Duodenal mucosa (tissue), 2 donors: ENCODE measurements around the gene PURA.

Source experiments
- H3K27ac ChIP-seq: one replicate; pipeline ENCODE4 v1.7.0; 2013; ENCODE audit warnings: low read depth, low read length
- H3K27me3 ChIP-seq, 2 donors: one replicate each; pipeline ENCODE4 v1.7.0; 2013; ENCODE audit warnings: low read length in 2 of 2, control low read depth in 1 of 2; ENCODE audit not compliant: insufficient read depth in 2 of 2, control insufficient read depth in 1 of 2
- H3K36me3 ChIP-seq, 2 donors: one replicate each; pipeline ENCODE4 v1.7.0; 2013; ENCODE audit warnings: low read length in 2 of 2, control low read depth in 1 of 2; ENCODE audit not compliant: insufficient read depth in 2 of 2, control insufficient read depth in 1 of 2
- H3K4me1 ChIP-seq, 2 donors: one replicate each; pipeline ENCODE4 v1.7.0; 2013; ENCODE audit warnings: low read length in 2 of 2, control low read depth in 1 of 2; ENCODE audit not compliant: insufficient read depth in 2 of 2, control insufficient read depth in 1 of 2
- H3K4me3 ChIP-seq, 2 donors: one replicate each; pipeline ENCODE4 v1.7.0; 2013; ENCODE audit warnings: low read length in 2 of 2, low read depth in 1 of 2
- H3K9ac ChIP-seq, 2 donors: one replicate each; pipeline ENCODE4 v1.7.0; 2013; ENCODE audit warnings: low read length in 2 of 2, low read depth in 1 of 2
- H3K9me3 ChIP-seq, 2 donors: one replicate each; pipeline ENCODE4 v1.7.0; 2013; ENCODE audit warnings: low read length in 2 of 2, control low read depth in 1 of 2; ENCODE audit not compliant: control insufficient read depth in 1 of 2

Gene PURA

DNA sequence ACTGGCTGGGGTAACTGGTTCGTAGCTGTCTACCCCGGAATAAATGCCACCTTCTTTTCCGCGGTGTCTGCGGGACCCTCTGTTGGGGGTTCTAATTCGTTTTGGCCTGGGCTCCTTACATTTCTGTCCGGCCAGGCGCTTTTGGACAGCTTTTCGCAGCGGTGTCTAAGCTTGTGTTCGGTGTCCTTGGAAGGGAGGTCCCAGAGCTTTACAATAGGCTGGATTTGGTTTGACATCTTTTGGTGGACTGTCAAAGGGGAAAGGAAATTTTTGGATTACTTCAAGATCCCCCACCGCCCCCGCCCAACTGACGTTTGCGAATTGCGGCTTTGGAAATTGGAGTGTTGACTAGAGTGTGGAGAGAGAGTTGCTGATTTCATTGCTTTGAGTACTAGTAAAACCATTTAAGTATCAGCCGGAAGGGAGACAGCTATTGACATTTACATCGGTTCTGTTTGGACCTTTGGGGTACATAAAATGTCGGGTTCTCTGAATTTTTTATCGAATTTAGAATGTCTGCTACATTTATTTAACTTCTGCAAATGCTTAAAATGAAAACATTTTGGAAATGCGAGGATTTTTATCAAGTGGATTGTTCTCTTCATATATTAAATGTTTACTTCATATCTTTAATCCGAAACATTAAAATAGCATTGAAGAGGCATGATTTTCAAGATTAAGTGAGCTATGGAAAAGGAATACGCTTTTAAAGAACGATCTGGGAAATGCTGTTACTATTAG lies 4.7 kb upstream of the PURA start:
- no peaks in the 10 kb centered on the region for H3K9me3 ChIP-seq
- H3K4me1 ChIP-seq: peaks cover 31 to 38% of the 10 kb centered on the region in 2 donors
- peak overlapping the region; percentile 84 to 97 for H3K9ac ChIP-seq
- peaks cover 0 to 10% of the 10 kb centered on the region in 2 donors for H3K27me3 ChIP-seq
- H3K36me3 ChIP-seq: no peaks in the 10 kb centered on the region
- peak overlapping the region; percentile 89 to 97 for H3K4me3 ChIP-seq
- no peak overlapping the region for H3K27ac ChIP-seq

DNA sequence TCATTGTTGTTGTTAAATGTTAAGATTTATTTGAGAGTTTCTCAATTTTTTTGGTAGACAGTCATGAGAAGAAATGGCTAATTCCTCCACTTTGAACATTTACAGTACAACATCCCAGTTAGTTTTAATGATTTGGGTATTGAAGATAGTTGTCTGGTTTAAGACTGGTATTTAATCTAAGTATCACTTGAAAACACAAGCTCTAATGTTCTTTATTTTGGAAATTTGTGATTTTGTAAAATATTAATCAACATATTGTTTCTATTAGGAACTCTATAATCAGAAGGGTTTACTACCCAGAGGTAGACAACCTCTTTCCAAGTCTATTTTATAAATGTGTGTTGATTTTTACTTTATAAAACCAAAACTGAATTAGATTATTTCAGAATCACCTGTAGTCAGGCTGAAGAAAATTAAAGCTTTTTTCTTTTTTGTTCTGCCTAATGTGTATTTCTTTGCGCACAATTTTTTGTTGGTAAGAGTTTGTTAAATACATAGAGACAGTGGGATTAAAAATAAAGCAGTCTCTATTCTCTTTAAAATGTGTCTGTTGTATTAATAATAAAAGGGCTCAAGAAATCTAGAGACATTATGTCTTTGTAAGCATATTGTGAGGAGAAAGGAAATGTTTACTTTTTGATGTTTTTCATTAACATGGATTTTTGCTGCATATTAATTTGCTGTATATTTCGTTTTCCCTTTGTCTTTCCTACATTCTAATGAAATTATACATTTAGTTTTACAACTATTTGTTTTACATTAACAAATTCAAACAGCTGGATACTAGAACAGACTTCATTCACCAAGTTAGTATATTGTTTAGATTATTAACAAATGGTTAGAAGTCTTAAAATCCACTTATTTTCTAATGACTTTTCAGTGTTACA lies 3.9 kb upstream of the PURA start:
- no peaks in the 10 kb centered on the region for H3K36me3 ChIP-seq

DNA sequence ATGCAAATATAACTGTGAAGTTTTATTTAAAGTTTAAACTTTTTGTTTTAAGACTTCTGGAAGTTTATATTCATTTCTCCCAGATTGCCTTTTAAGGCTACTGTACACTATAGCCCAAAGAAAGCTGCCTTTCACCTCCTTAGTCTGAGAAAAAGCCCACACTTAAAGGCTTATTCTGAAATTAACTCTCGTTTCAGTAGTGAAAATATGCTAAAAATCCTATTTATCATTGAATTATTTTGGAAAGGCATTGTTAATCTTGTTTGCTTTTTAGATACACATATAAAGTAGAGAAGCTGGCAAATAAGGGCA lies 3.3 kb upstream of the PURA start:
- peaks cover 35 to 47% of the 10 kb centered on the region in 2 donors for H3K4me1 ChIP-seq
- no peak overlapping the region for H3K9ac ChIP-seq
- no peak overlapping the region for H3K4me3 ChIP-seq
- no peaks in the 10 kb centered on the region for H3K9me3 ChIP-seq
- H3K27me3 ChIP-seq: peaks cover 0 to 10% of the 10 kb centered on the region in 2 donors
- no peaks in the 10 kb centered on the region for H3K36me3 ChIP-seq
- no peak overlapping the region for H3K27ac ChIP-seq

More for the DNA sequence above, 3.9 kb upstream of the PURA start:
- no peaks in the 10 kb centered on the region for H3K9me3 ChIP-seq
- H3K4me3 ChIP-seq: peak overlapping the region in 1 of 2 donors; percentile 97
- no peak overlapping the region for H3K27ac ChIP-seq
- H3K9ac ChIP-seq: peak overlapping the region in 1 of 2 donors; percentile 97
- H3K4me1 ChIP-seq: peaks cover 33 to 42% of the 10 kb centered on the region in 2 donors
- peaks cover 0 to 10% of the 10 kb centered on the region in 2 donors for H3K27me3 ChIP-seq

DNA sequence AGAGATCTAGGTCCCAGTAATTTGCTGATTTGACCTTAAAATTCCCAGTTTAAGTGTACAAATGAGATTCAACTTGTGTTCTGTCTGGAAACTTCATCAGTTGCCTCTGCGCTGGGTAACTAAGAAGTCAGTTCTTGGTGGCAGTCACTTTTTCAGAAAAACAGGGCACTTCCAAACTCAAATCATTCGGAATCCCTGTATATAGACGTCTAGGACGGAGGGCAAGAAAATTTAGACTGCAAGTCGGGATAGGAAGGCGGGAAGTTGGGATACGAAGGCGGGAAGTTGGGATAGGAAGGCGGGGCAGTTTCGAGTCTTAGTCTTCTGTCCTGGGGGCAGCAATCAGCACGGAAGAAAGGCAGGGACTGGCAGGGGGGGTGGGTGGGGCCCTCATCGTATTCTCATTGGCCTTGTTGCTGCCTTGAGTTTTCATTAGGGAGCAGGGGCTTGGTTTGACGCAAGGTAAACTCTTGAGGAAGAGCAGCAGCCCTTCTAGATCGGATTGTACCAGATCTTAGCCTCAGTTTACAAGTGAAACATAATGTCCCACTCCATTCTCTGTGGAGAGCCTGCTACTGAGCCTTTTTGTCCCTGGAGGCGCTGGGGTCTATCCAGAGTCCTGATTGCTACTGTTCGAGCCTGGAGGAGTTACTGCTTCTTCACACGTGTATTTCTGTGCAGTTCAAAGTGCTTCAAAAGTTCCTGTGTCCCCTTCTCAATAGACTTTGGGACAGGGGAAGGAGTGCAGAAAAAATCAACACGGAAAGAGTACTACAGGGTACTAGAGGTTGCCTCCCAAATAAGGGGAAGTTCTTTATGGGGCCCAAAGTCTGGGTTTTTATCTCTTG lies 2.7 kb upstream of the PURA start:
- no peaks in the 10 kb centered on the region for H3K9me3 ChIP-seq
- peaks cover 36 to 51% of the 10 kb centered on the region in 2 donors for H3K4me1 ChIP-seq
- no peak overlapping the region for H3K27ac ChIP-seq
- peaks cover 0 to 10% of the 10 kb centered on the region in 2 donors for H3K27me3 ChIP-seq
- no peak overlapping the region for H3K9ac ChIP-seq
- no peak overlapping the region for H3K4me3 ChIP-seq
- no peaks in the 10 kb centered on the region for H3K36me3 ChIP-seq

DNA sequence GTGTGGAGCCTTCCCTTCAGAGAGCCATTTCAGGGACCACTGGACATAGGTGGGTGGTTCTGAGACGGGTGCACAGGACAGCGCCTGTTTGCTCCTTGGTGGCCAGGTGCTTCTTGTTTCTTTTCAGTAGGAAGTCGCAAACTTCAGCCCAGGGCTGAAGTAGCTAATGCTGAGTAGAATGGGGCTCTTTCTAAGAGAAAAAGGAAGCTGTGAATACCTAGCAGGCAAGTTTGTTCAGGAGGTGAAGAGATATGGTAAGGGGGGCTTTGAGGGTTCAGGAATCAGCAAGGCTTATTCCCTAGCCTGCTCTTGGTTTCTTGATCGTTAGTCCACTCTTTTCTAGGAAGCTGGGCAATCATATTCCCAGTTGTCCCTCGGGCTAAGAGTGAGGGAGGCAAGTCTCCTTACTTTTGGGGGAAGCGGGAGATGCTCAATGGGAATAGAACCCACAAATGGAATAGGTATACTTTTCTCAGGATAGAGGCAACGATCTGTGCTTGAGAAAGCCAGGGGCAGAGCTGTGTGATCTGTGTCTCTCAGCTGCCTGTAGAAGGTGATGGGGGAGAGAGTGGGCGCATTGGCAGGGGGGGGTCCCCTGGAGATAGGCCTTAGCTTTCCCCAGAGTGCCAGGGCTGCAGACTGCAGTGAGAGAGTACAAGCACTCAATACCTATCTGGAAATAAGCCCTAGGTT lies 1.9 kb upstream of the PURA start:
- H3K4me1 ChIP-seq: peaks cover 34 to 51% of the 10 kb centered on the region in 2 donors
- no peak overlapping the region for H3K4me3 ChIP-seq
- no peaks in the 10 kb centered on the region for H3K36me3 ChIP-seq
- no peaks in the 10 kb centered on the region for H3K9me3 ChIP-seq
- no peak overlapping the region for H3K27ac ChIP-seq
- no peak overlapping the region for H3K9ac ChIP-seq
- peaks cover 0 to 10% of the 10 kb centered on the region in 2 donors for H3K27me3 ChIP-seq

DNA sequence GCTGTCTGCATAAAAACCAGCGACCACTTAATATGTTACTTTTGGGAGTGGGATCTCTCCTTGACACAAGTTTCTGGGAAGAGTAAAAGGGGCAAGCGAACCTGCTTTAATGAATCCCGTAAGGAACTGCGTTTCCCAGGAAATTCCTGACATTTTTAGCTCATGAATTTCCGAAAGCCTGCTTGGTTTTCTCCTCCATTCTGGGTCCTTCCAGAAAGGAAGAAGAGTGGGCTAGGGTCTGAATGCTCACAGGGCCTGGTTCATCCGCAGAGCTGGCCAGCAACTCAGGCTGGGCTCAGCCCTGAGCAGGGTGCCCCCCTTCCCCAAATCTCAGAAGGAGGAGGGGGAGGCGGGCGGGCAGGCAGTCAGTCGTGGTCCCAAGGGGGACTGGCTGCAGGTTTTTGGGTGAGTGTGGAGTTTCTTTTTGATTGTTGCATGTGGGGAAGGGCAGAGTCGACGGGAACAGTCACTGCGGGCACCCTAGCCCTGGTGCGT lies 1.2 kb upstream of the PURA start:
- no peak overlapping the region for H3K27ac ChIP-seq
- peaks cover 0 to 10% of the 10 kb centered on the region in 2 donors for H3K27me3 ChIP-seq
- H3K4me1 ChIP-seq: peaks cover 39 to 51% of the 10 kb centered on the region in 2 donors
- peak overlapping the region; percentile 81 to 91 for H3K4me3 ChIP-seq
- peak overlapping the region in 1 of 2 donors; percentile 88 for H3K9ac ChIP-seq
- H3K36me3 ChIP-seq: no peaks in the 10 kb centered on the region
- no peaks in the 10 kb centered on the region for H3K9me3 ChIP-seq

DNA sequence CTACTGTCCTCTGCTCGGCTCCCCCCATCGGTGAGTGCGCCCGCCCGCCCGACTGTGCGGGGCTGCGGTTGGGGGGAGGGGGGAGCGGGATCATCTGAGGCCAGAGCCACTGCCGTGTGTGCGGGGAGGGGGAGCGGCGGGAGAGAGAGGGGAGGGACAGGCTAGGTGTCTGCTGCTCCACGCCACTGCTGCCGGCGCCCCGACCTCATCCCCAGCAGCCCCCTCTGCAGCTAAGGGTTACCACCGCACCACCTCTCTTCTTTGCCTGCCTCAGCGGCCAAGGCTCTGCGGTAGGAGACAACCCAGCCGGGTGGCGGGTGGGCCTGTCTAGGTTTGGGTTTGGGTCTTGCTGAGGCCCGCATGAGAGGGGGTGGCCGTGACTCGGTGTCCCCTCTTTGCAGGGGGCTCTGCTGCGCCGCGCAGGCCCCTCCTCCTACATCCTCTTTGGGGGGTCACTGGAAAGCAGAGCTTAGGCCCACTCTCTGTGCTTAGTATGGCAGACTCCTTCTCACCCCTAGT lies 670 bp upstream of the PURA start:
- H3K4me1 ChIP-seq: peaks cover 44 to 50% of the 10 kb centered on the region in 2 donors

DNA sequence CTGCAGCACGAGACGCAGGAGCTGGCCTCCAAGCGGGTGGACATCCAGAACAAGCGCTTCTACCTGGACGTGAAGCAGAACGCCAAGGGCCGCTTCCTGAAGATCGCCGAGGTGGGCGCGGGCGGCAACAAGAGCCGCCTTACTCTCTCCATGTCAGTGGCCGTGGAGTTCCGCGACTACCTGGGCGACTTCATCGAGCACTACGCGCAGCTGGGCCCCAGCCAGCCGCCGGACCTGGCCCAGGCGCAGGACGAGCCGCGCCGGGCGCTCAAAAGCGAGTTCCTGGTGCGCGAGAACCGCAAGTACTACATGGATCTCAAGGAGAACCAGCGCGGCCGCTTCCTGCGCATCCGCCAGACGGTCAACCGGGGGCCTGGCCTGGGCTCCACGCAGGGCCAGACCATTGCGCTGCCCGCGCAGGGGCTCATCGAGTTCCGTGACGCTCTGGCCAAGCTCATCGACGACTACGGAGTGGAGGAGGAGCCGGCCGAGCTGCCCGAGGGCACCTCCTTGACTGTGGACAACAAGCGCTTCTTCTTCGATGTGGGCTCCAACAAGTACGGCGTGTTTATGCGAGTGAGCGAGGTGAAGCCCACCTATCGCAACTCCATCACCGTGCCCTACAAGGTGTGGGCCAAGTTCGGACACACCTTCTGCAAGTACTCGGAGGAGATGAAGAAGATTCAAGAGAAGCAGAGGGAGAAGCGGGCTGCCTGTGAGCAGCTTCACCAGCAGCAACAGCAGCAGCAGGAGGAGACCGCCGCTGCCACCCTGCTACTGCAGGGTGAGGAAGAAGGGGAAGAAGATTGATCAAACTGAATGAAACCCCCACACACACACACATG lies 654 bp downstream of the PURA start:
- Histone ChIP-seq H3K9me3 (no peaks in the 10 kb centered on the region), H3K36me3 (no peaks in the 10 kb centered on the region), H3K27ac (peak overlapping the region; percentile 95), H3K9ac (peak overlapping the region; percentile 84 to 87), H3K27me3 (peaks cover 0 to 5% of the 10 kb centered on the region in 2 donors), H3K4me3 (peak overlapping the region; percentile 82 to 91), H3K4me1 (peaks cover 39 to 46% of the 10 kb centered on the region in 2 donors)

More for the DNA sequence above, 670 bp upstream of the PURA start:
- H3K9ac ChIP-seq: peak overlapping the region; percentile 88 to 92
- H3K9me3 ChIP-seq: no peaks in the 10 kb centered on the region
- H3K27me3 ChIP-seq: peaks cover 0 to 10% of the 10 kb centered on the region in 2 donors
- H3K27ac ChIP-seq: peak overlapping the region; percentile 95
- H3K36me3 ChIP-seq: no peaks in the 10 kb centered on the region
- H3K4me3 ChIP-seq: peak overlapping the region; percentile 81 to 91
